ENCODE results near the gene SLC26A4.

Gene SLC26A4

GRCh38 chr7:107686816-107687387 is 26.3 kb downstream of the SLC26A4 start:
- H3K36me3 ChIP-seq (ENCODE audit: insufficient read depth, low read length), result no peaks in the 10 kb centered on the region
- no peak overlapping the region for H3K9ac ChIP-seq (ENCODE audit: low read depth, low read length)
- no peak overlapping the region for H3K27ac ChIP-seq (ENCODE audit: low read length)
- no peak overlapping the region for H3K4me3 ChIP-seq (ENCODE audit: low read depth in 1 of 2, low read length in 2 of 2)
- H3K79me2 ChIP-seq (ENCODE audit: insufficient read depth, low read length), result no peaks in the 10 kb centered on the region
- no peaks in the 10 kb centered on the region for H4K20me1 ChIP-seq (ENCODE audit: insufficient read depth, low read length)
- TF ChIP-seq CTCF (IDR thresholded peaks at IDR 0.05; ENCODE audit: borderline replicate concordance, extremely low read depth, low read length, poor library complexity, severe bottlenecking) (no peak), EZH2 (IDR thresholded peaks at IDR 0.05; ENCODE audit: borderline replicate concordance, low read depth, low read length, severe bottlenecking) (no peak)
- ATAC-seq (ENCODE audit: insufficient read depth, low read depth) (no peak), DNase-seq (no peak)
- no peak overlapping the region for H3K4me2 ChIP-seq (ENCODE audit: insufficient read depth, low read length)
- H3K9me3 ChIP-seq (ENCODE audit: insufficient read depth, low read length, severe bottlenecking), result no peaks in the 10 kb centered on the region
- no peaks in the 10 kb centered on the region; the same call in 1 of the 2 replicates for H3K4me1 ChIP-seq (ENCODE audit: insufficient read depth, low read length)
- no peaks in the 10 kb centered on the region for H3K27me3 ChIP-seq (ENCODE audit: insufficient read depth, low read length, poor library complexity)
- H2AFZ ChIP-seq (ENCODE audit: low read depth, low read length), result no peak overlapping the region

GRCh38 chr7:107687656-107688055 is 27.0 kb downstream of the SLC26A4 start:
- no peaks in the 10 kb centered on the region for H4K20me1 ChIP-seq (ENCODE audit: insufficient read depth, low read length)
- no peak overlapping the region for H3K4me2 ChIP-seq (ENCODE audit: insufficient read depth, low read length)
- H3K4me1 ChIP-seq (ENCODE audit: insufficient read depth, low read length), result no peaks in the 10 kb centered on the region; the same call in 1 of the 2 replicates
- no peak for TF ChIP-seq CTCF (IDR thresholded peaks at IDR 0.05; ENCODE audit: borderline replicate concordance, extremely low read depth, low read length, poor library complexity, severe bottlenecking)
- TF ChIP-seq EZH2 (IDR thresholded peaks at IDR 0.05; ENCODE audit: borderline replicate concordance, low read depth, low read length, severe bottlenecking), result no peak
- H3K27me3 ChIP-seq (ENCODE audit: insufficient read depth, low read length, poor library complexity), result no peaks in the 10 kb centered on the region
- H3K79me2 ChIP-seq (ENCODE audit: insufficient read depth, low read length), result no peaks in the 10 kb centered on the region
- H3K9me3 ChIP-seq (ENCODE audit: insufficient read depth, low read length, severe bottlenecking), result no peaks in the 10 kb centered on the region
- H2AFZ ChIP-seq (ENCODE audit: low read depth, low read length), result no peak overlapping the region
- DNase-seq (no peak), ATAC-seq (ENCODE audit: insufficient read depth, low read depth) (no peak)
- no peak overlapping the region for H3K27ac ChIP-seq (ENCODE audit: low read length)
- no peaks in the 10 kb centered on the region for H3K36me3 ChIP-seq (ENCODE audit: insufficient read depth, low read length)
- H3K4me3 ChIP-seq (ENCODE audit: low read depth in 1 of 2, low read length in 2 of 2), result no peak overlapping the region
- H3K9ac ChIP-seq (ENCODE audit: low read depth, low read length), result no peak overlapping the region

- H3K27me3 ChIP-seq (ENCODE audit: insufficient read depth, low read length, poor library complexity), result peaks cover 4% of the 10 kb centered on the region
- H3K36me3 ChIP-seq (ENCODE audit: insufficient read depth, low read length), result no peaks in the 10 kb centered on the region
- ATAC-seq (ENCODE audit: insufficient read depth, low read depth) (no peak), DNase-seq (no peak)
- no peaks in the 10 kb centered on the region for H3K9me3 ChIP-seq (ENCODE audit: insufficient read depth, low read length, severe bottlenecking)
- H3K79me2 ChIP-seq (ENCODE audit: insufficient read depth, low read length), result no peaks in the 10 kb centered on the region
- no peak overlapping the region for H3K27ac ChIP-seq (ENCODE audit: low read length)
- no peak overlapping the region for H3K9ac ChIP-seq (ENCODE audit: low read depth, low read length)
- no peak overlapping the region for H3K4me3 ChIP-seq (ENCODE audit: low read depth in 1 of 2, low read length in 2 of 2)
- H3K4me1 ChIP-seq (ENCODE audit: insufficient read depth, low read length), result no peaks in the 10 kb centered on the region; the same call in 1 of the 2 replicates
- no peaks in the 10 kb centered on the region for H4K20me1 ChIP-seq (ENCODE audit: insufficient read depth, low read length)
- no peak for TF ChIP-seq CTCF (IDR thresholded peaks at IDR 0.05; ENCODE audit: borderline replicate concordance, extremely low read depth, low read length, poor library complexity, severe bottlenecking)
- no peak for TF ChIP-seq EZH2 (IDR thresholded peaks at IDR 0.05; ENCODE audit: borderline replicate concordance, low read depth, low read length, severe bottlenecking)
- no peak overlapping the region for H2AFZ ChIP-seq (ENCODE audit: low read depth, low read length)
- no peak overlapping the region for H3K4me2 ChIP-seq (ENCODE audit: insufficient read depth, low read length)
Observed at GRCh38 chr7:107689553-107689952, 28.9 kb downstream of the SLC26A4 start.
